ENCODE measurements around the gene GPR12. TPM values are rescaled to one million over a fixed set of nuclear protein-coding genes. Genes with fewer than 3 reads are reported as not detected.

Gene GPR12
- total RNA-seq, 2 donors from 2014 or later: 1.2 TPM; not detected in 1

DNA sequence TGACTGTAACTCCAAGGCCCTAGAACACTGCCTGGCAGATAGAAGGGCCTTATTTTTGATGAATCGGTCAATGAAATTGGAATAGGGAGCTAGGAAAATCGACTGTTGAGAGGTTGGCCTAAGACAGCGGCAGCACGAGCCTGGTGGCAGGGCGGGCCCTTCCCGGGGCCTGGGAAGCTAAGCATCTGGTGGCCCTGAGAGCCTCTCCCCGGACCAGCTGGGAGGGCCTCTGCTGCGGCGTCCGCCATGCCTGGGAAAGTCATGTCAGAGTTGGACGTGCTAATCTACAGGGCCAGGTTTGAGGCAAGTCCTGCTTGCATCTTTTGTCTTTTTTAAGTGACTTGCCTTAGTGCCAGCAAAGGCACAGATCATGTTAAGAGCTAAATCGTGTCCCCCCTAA is 11.2 kb upstream of the GPR12 start:
- ATAC-seq (ENCODE audit: insufficient number of reproducible peaks, low FRiP score, low read depth) (no peak), DNase-seq (ENCODE audit: low spot score) (no peak)
- Histone ChIP-seq H3K36me3 (no peaks in the 10 kb centered on the region), H3K4me3 (no peak overlapping the region), H3K27ac (no peak overlapping the region), H3K4me1 (ENCODE audit: control insufficient read depth in 1 of 2, low read depth in 2 of 2) (no peaks in the 10 kb centered on the region), H3K9me3 (no peaks in the 10 kb centered on the region), H3K27me3 (replicated peaks; ENCODE audit: insufficient read depth) (no peaks in the 10 kb centered on the region)
- TF ChIP-seq, protein P1, sequence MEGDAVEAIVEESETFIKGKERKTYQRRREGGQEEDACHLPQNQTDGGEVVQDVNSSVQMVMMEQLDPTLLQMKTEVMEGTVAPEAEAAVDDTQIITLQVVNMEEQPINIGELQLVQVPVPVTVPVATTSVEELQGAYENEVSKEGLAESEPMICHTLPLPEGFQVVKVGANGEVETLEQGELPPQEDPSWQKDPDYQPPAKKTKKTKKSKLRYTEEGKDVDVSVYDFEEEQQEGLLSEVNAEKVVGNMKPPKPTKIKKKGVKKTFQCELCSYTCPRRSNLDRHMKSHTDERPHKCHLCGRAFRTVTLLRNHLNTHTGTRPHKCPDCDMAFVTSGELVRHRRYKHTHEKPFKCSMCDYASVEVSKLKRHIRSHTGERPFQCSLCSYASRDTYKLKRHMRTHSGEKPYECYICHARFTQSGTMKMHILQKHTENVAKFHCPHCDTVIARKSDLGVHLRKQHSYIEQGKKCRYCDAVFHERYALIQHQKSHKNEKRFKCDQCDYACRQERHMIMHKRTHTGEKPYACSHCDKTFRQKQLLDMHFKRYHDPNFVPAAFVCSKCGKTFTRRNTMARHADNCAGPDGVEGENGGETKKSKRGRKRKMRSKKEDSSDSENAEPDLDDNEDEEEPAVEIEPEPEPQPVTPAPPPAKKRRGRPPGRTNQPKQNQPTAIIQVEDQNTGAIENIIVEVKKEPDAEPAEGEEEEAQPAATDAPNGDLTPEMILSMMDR (IDR thresholded peaks at IDR 0.05): no peak

DNA sequence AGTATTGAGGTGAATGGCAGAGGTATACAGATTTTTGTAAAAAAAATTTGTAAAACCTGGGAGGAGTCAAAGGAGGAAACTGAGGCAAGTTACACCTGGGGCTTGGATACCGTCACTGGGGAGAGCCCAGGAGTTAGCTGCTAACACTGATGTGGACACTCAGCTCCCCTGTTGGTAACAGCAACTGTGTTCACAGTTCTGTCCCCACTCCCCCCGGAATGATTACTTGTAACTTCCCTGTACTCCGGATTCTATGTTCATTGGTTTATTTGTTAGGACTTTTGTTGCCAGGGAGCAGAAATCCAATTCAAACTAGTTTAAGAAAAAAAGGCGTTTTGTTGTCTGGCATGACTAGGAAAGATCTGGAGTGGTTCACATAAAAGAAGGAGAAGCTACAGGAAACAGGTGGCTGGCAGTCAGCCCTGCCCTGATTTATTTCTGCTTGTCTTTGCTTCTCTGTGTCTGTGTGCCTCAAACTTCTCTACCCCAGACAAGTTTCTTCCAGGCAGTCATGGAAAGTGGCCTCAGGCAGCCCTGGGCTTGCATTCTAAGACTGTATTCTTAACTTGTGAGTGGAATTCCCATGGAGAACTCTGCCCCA is 2.3 kb upstream of the GPR12 start:
- peaks cover 0 to 11% of the 10 kb centered on the region in 2 donors for H3K4me1 ChIP-seq (ENCODE audit: control insufficient read depth in 1 of 2, low read depth in 2 of 2)
- H3K9me3 ChIP-seq: no peaks in the 10 kb centered on the region
- H3K4me3 ChIP-seq: no peak overlapping the region
- DNase-seq (ENCODE audit: low spot score) (no peak), ATAC-seq (ENCODE audit: insufficient number of reproducible peaks, low FRiP score, low read depth) (no peak)
- TF ChIP-seq, protein P1 (IDR thresholded peaks at IDR 0.05): no peak
- no peak overlapping the region for H3K27ac ChIP-seq
- no peaks in the 10 kb centered on the region for H3K27me3 ChIP-seq (replicated peaks; ENCODE audit: insufficient read depth)
- H3K36me3 ChIP-seq: no peaks in the 10 kb centered on the region

DNA sequence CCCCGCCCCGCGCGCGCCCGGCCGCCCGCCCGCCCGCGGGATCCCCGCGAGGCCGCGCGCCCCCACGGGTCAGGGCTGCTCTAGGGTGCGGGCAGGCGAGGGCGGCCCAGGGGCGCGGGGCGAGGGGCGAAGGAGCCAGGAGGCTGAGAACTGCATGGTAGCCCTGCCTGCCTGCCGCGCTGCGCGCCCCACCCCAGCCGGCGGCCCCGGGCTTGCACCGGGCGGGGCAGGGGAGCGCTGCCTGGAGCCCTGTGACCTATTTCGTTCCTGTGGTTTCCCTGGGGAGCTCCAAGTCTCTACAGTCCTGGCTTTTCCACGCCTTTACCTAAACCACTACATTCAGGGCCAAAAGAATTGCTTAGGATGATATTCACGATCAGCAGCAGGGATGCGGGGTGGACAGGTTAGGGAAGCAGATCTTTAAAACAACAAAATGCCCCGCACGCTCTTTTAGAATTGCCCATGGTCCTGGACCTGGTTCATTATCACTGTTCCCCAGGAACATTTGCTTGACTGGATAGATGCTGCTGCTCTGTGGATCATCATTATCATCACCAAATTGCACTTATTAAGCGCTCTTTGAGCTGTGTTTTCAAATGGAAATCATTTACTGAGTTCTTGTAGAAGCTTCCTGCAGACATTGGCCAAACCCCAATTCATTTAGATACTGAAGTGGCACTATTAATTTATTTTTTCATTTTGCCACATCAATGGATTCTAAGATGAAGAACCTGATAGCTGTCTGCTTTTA is 421 bp upstream of the GPR12 start:
- DNase-seq (ENCODE audit: low spot score) (no peak), ATAC-seq (ENCODE audit: insufficient number of reproducible peaks, low FRiP score, low read depth) (no peak)
- TF ChIP-seq, protein P1 (IDR thresholded peaks at IDR 0.05): no peak
- H3K36me3 ChIP-seq: no peaks in the 10 kb centered on the region
- H3K4me3 ChIP-seq: peak overlapping the region; percentile 43
- H3K4me1 ChIP-seq (ENCODE audit: control insufficient read depth in 1 of 2, low read depth in 2 of 2): peaks cover 0 to 11% of the 10 kb centered on the region in 2 donors
- no peak overlapping the region for H3K27ac ChIP-seq
- no peaks in the 10 kb centered on the region for H3K9me3 ChIP-seq
- no peaks in the 10 kb centered on the region for H3K27me3 ChIP-seq (replicated peaks; ENCODE audit: insufficient read depth)

DNA sequence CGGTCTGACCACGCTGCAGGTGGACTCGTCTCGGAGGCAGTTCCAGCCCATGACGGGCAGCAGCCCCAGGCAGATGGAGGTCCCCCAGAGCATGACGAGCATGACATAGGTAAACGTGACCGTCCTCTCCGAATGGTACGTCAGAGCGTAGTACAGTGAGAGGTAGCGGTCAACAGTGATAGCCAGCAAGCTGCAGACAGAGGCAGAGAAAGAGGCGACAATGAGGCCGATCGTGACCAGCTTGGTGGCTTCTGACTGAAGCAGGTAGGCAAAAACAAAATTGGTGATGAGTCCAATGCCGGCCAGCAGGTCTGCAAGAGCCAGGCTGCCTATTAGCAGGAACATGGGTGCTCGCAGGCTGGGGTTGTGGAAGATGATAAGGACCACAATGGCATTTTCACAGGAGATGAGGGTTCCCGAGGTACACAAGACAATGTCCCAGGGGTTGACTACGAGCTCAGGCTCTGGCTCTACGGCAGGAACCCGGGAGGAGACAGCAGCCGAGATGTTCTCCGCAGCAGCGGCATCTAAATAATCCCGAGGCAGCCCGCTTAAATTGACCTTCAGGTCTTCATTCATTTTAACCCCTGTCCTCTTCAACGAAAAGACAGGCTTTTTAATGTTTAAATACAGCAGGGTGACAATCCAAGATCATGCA is 1.2 kb downstream of the GPR12 start:
- DNase-seq (ENCODE audit: low spot score) (no peak), ATAC-seq (ENCODE audit: insufficient number of reproducible peaks, low FRiP score, low read depth) (no peak)
- no peaks in the 10 kb centered on the region for H3K27me3 ChIP-seq (replicated peaks; ENCODE audit: insufficient read depth)
- H3K4me3 ChIP-seq: peak overlapping the region; percentile 58
- H3K9me3 ChIP-seq: no peaks in the 10 kb centered on the region
- H3K4me1 ChIP-seq (ENCODE audit: control insufficient read depth in 1 of 2, low read depth in 2 of 2): peaks cover 0 to 11% of the 10 kb centered on the region in 2 donors
- TF ChIP-seq, protein P1 (IDR thresholded peaks at IDR 0.05): no peak
- no peaks in the 10 kb centered on the region for H3K36me3 ChIP-seq
- H3K27ac ChIP-seq: no peak overlapping the region

DNA sequence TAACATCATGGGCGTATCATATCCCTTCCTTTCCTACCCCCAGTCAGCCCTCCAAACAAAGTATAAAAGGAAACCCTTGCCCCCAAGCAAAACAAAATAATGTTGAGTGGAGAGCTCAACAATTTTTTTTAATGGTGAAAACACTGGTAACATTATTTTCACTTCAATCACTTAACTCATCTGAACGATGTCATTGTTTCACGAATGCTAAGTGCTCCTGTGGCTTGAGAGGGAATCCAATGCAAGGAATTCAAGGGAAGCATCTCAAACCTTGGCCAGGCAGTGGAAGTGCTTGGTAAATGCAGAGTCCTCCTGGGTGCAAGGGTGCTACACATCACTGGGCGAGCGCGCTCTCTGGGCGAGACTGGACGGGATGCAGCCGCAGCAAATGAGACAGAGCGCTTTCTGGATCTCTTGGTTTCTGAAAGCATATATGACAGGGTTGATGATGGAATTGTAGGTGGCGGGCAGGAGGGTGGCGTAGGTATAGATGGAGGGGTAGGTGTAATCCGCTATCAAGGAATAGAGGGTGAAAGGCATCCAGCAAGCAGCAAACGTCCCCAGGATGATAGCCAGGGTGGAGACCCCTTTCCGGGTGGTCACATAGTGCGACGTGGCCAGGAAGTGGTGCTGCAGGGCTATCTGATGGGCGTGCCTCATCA is 2.0 kb downstream of the GPR12 start:
- Histone ChIP-seq H3K27ac (no peak overlapping the region), H3K4me1 (ENCODE audit: control insufficient read depth in 1 of 2, low read depth in 2 of 2) (peaks cover 0 to 11% of the 10 kb centered on the region in 2 donors), H3K4me3 (no peak overlapping the region), H3K36me3 (no peaks in the 10 kb centered on the region), H3K9me3 (no peaks in the 10 kb centered on the region), H3K27me3 (replicated peaks; ENCODE audit: insufficient read depth) (no peaks in the 10 kb centered on the region)
- no peak for ATAC-seq (ENCODE audit: insufficient number of reproducible peaks, low FRiP score, low read depth)
- DNase-seq (ENCODE audit: low spot score): no peak
- TF ChIP-seq, protein P1 (IDR thresholded peaks at IDR 0.05): no peak
